ENCODE results near the gene PIK3CD. TPM values are rescaled to one million over a fixed set of nuclear protein-coding genes. Genes with fewer than 3 reads are reported as not detected.
"Not testable (repeated sequence)": the region's sequence is repeated elsewhere in the genome, so short reads cannot be mapped to it uniquely, and the experiment has no call there.

Gene PIK3CD
- total RNA-seq, 2 experiments from 2014 or later, result 96.6 to 101 TPM

- Mint-ChIP-seq H3K4me1 (ENCODE audit: low read depth) (peaks cover 63% of the 10 kb centered on the region), H3K27ac (no peak overlapping the region), H3K9me3 (peaks cover 8% of the 10 kb centered on the region), H3K36me3 (ENCODE audit: low read depth) (peaks cover 22% of the 10 kb centered on the region), H3K4me3 (no peak overlapping the region), H3K27me3 (ENCODE audit: low read depth) (no peaks in the 10 kb centered on the region)
- CTCF ChIA-PET, result no interaction called here
- DNase-seq, result no peak
- intact Hi-C loops (cut with micrococcal nuclease), result no loop called here
Measured at GRCh38 chr1:9700340-9700739, 48.8 kb downstream of the PIK3CD start.

- Mint-ChIP-seq H3K27me3 (ENCODE audit: low read depth) (no peaks in the 10 kb centered on the region), H3K9me3 (peaks cover 8% of the 10 kb centered on the region), H3K36me3 (ENCODE audit: low read depth) (peaks cover 21% of the 10 kb centered on the region), H3K4me1 (ENCODE audit: low read depth) (peaks cover 67% of the 10 kb centered on the region), H3K4me3 (no peak overlapping the region), H3K27ac (no peak overlapping the region)
- DNase-seq, result no peak
- CTCF ChIA-PET, result interaction anchor here (0.6 to 1.0 kb wide), 3 partner anchors 11 to 73 kb away, joined by 3 to 5 read pairs (median 3); no protein-coding TSS in a partner anchor
- intact Hi-C loops (cut with micrococcal nuclease), result no loop called here
Measured at GRCh38 chr1:9701665-9702064, 50.1 kb downstream of the PIK3CD start.

GRCh38 chr1:9703165-9703509 lies 51.6 kb downstream of the PIK3CD start:
- Mint-ChIP-seq H3K4me1 (ENCODE audit: low read depth) (peaks cover 67% of the 10 kb centered on the region), H3K4me3 (no peak overlapping the region), H3K36me3 (ENCODE audit: low read depth) (peaks cover 21% of the 10 kb centered on the region), H3K9me3 (peaks cover 8% of the 10 kb centered on the region), H3K27ac (no peak overlapping the region), H3K27me3 (ENCODE audit: low read depth) (no peaks in the 10 kb centered on the region)
- CTCF ChIA-PET, result interaction anchor here (0.8 to 1.5 kb wide), 4 partner anchors 14 to 77 kb away, joined by 3 to 6 read pairs (median 5); no protein-coding TSS in a partner anchor
- no peak for DNase-seq
- intact Hi-C loops (cut with micrococcal nuclease), result no loop called here

GRCh38 chr1:9703681-9704080 lies 52.1 kb downstream of the PIK3CD start:
- Mint-ChIP-seq H3K27me3 (ENCODE audit: low read depth) (no peaks in the 10 kb centered on the region), H3K27ac (peak overlapping the region; percentile 76), H3K9me3 (peaks cover 8% of the 10 kb centered on the region), H3K4me3 (no peak overlapping the region), H3K4me1 (ENCODE audit: low read depth) (peaks cover 62% of the 10 kb centered on the region), H3K36me3 (ENCODE audit: low read depth) (peaks cover 20% of the 10 kb centered on the region)
- CTCF ChIA-PET, result interaction anchor here (1.5 kb wide), 1 partner anchor 13 kb away, joined by 6 read pairs; no protein-coding TSS in a partner anchor
- DNase-seq, result no peak
- intact Hi-C loops (cut with micrococcal nuclease), result no loop called here

GRCh38 chr1:9705337-9706093 lies 54.0 kb downstream of the PIK3CD start:
- Mint-ChIP-seq H3K27ac (peak overlapping the region; percentile 75), H3K4me1 (ENCODE audit: low read depth) (peaks cover 57% of the 10 kb centered on the region), H3K27me3 (ENCODE audit: low read depth) (no peaks in the 10 kb centered on the region), H3K36me3 (ENCODE audit: low read depth) (peaks cover 25% of the 10 kb centered on the region), H3K9me3 (peaks cover 8% of the 10 kb centered on the region), H3K4me3 (no peak overlapping the region)
- no peak for DNase-seq
- intact Hi-C loops (cut with micrococcal nuclease), result no loop called here
- CTCF ChIA-PET, result interaction anchor here (0.7 kb wide), 1 partner anchor 79 kb away, joined by 3 read pairs; no protein-coding TSS in a partner anchor

- Mint-ChIP-seq H3K9me3 (peaks cover 8% of the 10 kb centered on the region), H3K4me3 (no peak overlapping the region), H3K27me3 (ENCODE audit: low read depth) (no peaks in the 10 kb centered on the region), H3K27ac (peak overlapping the region; percentile 25), H3K4me1 (ENCODE audit: low read depth) (peaks cover 52% of the 10 kb centered on the region), H3K36me3 (ENCODE audit: low read depth) (peaks cover 31% of the 10 kb centered on the region)
- CTCF ChIA-PET, result interaction anchor here (0.7 kb wide), 2 partner anchors 50 to 79 kb away, joined by 3 to 4 read pairs; no protein-coding TSS in a partner anchor
- no peak for DNase-seq
- intact Hi-C loops (cut with micrococcal nuclease), result no loop called here
Measured at GRCh38 chr1:9706178-9706577, 54.6 kb downstream of the PIK3CD start.

GRCh38 chr1:9710037-9710436 lies 58.5 kb downstream of the PIK3CD start:
- no peaks in the 10 kb centered on the region for H3K9me3 Mint-ChIP-seq
- intact Hi-C loops (cut with micrococcal nuclease), result no loop called here
- peak overlapping the region; percentile 14 for H3K27ac Mint-ChIP-seq
- H3K4me1 Mint-ChIP-seq (ENCODE audit: low read depth), result peaks cover 44% of the 10 kb centered on the region
- CTCF ChIA-PET, result interaction anchor here (0.6 to 1.2 kb wide), 3 partner anchors 10 to 222 kb away, joined by 3 to 4 read pairs (median 3); partner anchors contain the start of gene PIK3CD
- H3K4me3 Mint-ChIP-seq, result no peak overlapping the region
- H3K36me3 Mint-ChIP-seq (ENCODE audit: low read depth), result peaks cover 28% of the 10 kb centered on the region
- H3K27me3 Mint-ChIP-seq (ENCODE audit: low read depth), result no peaks in the 10 kb centered on the region
- DNase-seq, result no peak

- intact Hi-C loops (cut with micrococcal nuclease), result no loop called here
- DNase-seq, result no peak
Measured at GRCh38 chr1:9711466-9712020, 60.0 kb downstream of the PIK3CD start.

GRCh38 chr1:9712767-9713166 lies 61.2 kb downstream of the PIK3CD start:
- CTCF ChIA-PET, result interaction anchor here (1.0 to 14.9 kb wide), 2 partner anchors 9 to 84 kb away, joined by 4 to 134 read pairs; no protein-coding TSS in a partner anchor
- Mint-ChIP-seq H3K27ac (peak overlapping the region; percentile 24), H3K4me1 (ENCODE audit: low read depth) (peaks cover 51% of the 10 kb centered on the region), H3K36me3 (ENCODE audit: low read depth) (peaks cover 44% of the 10 kb centered on the region)
- DNase-seq; H3K9me3 Mint-ChIP-seq; H3K27me3 Mint-ChIP-seq (ENCODE audit: low read depth); intact Hi-C loops (cut with micrococcal nuclease); H3K4me3 Mint-ChIP-seq: not testable (repeated sequence)

More at GRCh38 chr1:9711466-9712020, 60.0 kb downstream of the PIK3CD start:
- Mint-ChIP-seq H3K36me3 (ENCODE audit: low read depth) (peaks cover 38% of the 10 kb centered on the region), H3K27ac (no peak overlapping the region), H3K4me1 (ENCODE audit: low read depth) (peaks cover 45% of the 10 kb centered on the region), H3K9me3 (no peaks in the 10 kb centered on the region), H3K27me3 (ENCODE audit: low read depth) (no peaks in the 10 kb centered on the region), H3K4me3 (no peak overlapping the region)
- CTCF ChIA-PET, result interaction anchor here (0.6 kb wide), 1 partner anchor 148 kb away, joined by 3 read pairs; no protein-coding TSS in a partner anchor

- Mint-ChIP-seq H3K4me1 (ENCODE audit: low read depth) (peaks cover 58% of the 10 kb centered on the region), H3K36me3 (ENCODE audit: low read depth) (peaks cover 46% of the 10 kb centered on the region), H3K9me3 (no peaks in the 10 kb centered on the region), H3K27me3 (ENCODE audit: low read depth) (no peaks in the 10 kb centered on the region), H3K4me3 (peak overlapping the region; percentile 15), H3K27ac (peak overlapping the region; percentile 72)
- peak; percentile 70 for DNase-seq
- CTCF ChIA-PET, result interaction anchor here (0.6 to 14.9 kb wide), 4 partner anchors 10 to 85 kb away, joined by 3 to 134 read pairs (median 3); no protein-coding TSS in a partner anchor
- intact Hi-C loops (cut with micrococcal nuclease), result loop anchor here (1.0 to 2.0 kb wide), 2 partner anchors 27 to 59 kb away; no protein-coding TSS in a partner anchor
Measured at GRCh38 chr1:9714257-9714718, 62.8 kb downstream of the PIK3CD start.

GRCh38 chr1:9715536-9716226 lies 64.2 kb downstream of the PIK3CD start:
- CTCF ChIA-PET, result interaction anchor here (0.6 to 14.9 kb wide), 7 partner anchors 9 to 92 kb away, joined by 3 to 134 read pairs (median 4); no protein-coding TSS in a partner anchor
- peaks cover 66% of the 10 kb centered on the region for H3K4me1 Mint-ChIP-seq (ENCODE audit: low read depth)
- peaks cover 41% of the 10 kb centered on the region for H3K36me3 Mint-ChIP-seq (ENCODE audit: low read depth)
- peak overlapping the region; percentile 90 for H3K27ac Mint-ChIP-seq
- intact Hi-C loops (cut with micrococcal nuclease), result loop anchor here (2.0 kb wide), 1 partner anchor 29 kb away; no protein-coding TSS in a partner anchor
- no peaks in the 10 kb centered on the region for H3K9me3 Mint-ChIP-seq
- H3K4me3 Mint-ChIP-seq, result peak overlapping the region; percentile 90
- DNase-seq, result peak; percentile 60
- H3K27me3 Mint-ChIP-seq (ENCODE audit: low read depth), result no peaks in the 10 kb centered on the region
